GM12891 (cell line): ENCODE data around the gene RAB3B.
A peak's percentile ranks its signal among the peaks of the same experiment; 100 is the strongest.

Experiments
- DNase-seq: peaks from one replicate; pipeline ENCODE4 v3.0.0; 2011; ENCODE audit warnings: low spot score; ENCODE audit not compliant: insufficient read length
- FAIRE-seq: peaks from 2 replicates; lab custom pipeline; 2011; peaks lifted over from hg19 to GRCh38; lab: Jason Lieb, UNC
- PAX5 ChIP-seq: IDR thresholded peaks from 2 replicates; pipeline ENCODE4 v1.6.1; 2011; ENCODE audit warnings: low read length, moderate library complexity, mild to moderate bottlenecking; ENCODE audit not compliant: insufficient read depth, severe bottlenecking
- POLR2A ChIP-seq: IDR thresholded peaks from 2 replicates; pipeline ENCODE4 v1.6.1; 2011; ENCODE audit warnings: low read depth, low read length, control low read depth
- POLR2AphosphoS5 ChIP-seq: IDR thresholded peaks from 2 replicates; pipeline ENCODE4 v1.6.1; 2011; ENCODE audit warnings: low read depth, low read length, control low read depth
- POU2F2 ChIP-seq: IDR thresholded peaks from 2 replicates; pipeline ENCODE4 v1.6.1; 2011; ENCODE audit warnings: low read depth, mild to moderate bottlenecking, control low read depth, low read length, moderate library complexity
- SPI1 ChIP-seq: IDR thresholded peaks from 2 replicates; pipeline ENCODE4 v1.6.1; 2011; ENCODE audit warnings: low read depth, low read length, control low read depth
- TAF1 ChIP-seq: IDR thresholded peaks from 2 replicates; pipeline ENCODE4 v1.6.1; 2011; ENCODE audit warnings: low read depth, low read length, control low read depth

The RAB3B gene

DNA sequence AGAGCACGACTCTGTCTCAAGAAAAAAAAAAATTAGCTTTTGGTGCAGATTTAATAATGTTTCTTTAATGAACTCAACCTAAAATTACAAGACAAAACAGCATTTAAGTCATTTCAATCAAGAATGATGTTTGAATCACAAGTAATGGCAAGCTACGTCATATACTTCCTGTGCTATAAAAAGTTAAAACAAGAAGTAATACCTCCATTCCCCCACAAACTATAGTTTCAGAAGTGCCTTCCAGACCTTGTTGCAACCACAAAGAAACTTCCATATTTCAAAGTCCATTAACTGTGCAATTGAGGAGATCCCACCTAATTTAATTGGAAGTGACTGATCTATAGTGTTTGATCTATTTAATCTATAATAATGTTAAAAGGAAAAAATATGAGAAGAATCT lies 127.1 kb downstream of the RAB3B start:
- no peak for TF ChIP-seq TAF1
- no peak for TF ChIP-seq SPI1
- TF ChIP-seq POU2F2 = no peak
- no peak for TF ChIP-seq POLR2AphosphoS5
- TF ChIP-seq POLR2A = no peak
- TF ChIP-seq PAX5 = peak; percentile 32
- DNase-seq (no peak), FAIRE-seq (peak; percentile 72)

DNA sequence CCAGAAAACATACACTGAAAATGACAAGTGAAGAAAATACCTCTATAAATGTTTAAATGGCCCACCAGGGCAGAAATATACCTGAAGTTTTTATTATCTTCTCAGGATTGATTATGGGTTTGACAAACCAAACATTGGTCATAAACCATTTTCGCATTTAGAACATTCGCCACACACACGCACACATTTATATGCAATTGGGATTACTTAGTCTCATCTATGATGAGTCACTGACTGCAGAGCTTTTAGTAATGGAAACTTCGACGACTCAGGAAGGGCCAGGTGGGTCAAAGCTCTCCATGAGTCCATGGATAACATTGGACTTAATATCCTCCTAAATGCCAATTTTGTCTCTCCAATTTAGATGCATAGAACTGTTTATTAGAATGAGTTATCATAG lies 128.8 kb downstream of the RAB3B start:
- TF ChIP-seq SPI1 (no peak), POLR2AphosphoS5 (no peak), POU2F2 (no peak), PAX5 (no peak), POLR2A (no peak), TAF1 (no peak)
- FAIRE-seq (no peak), DNase-seq (no peak)

DNA sequence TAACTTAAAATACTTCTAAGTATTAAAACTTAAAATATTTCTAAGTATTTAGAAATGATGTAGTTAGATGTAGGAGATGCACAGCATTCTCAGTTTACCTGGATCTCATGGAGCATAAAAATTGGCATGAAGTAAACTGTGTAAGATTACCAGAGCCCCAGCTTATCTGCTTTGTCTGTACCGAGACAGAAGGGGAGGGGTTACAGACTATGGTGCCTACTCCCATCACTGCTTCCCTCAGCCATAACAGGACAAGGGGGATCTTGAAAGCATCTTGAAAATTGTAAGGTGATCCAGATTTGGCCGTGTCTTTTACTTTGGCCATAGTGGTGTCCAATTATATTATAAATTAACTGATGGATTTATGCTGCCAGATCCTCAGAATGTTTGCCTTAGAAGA lies 130.8 kb downstream of the RAB3B start:
- FAIRE-seq (no peak), DNase-seq (no peak)
- no peak for TF ChIP-seq POU2F2
- no peak for TF ChIP-seq TAF1
- TF ChIP-seq PAX5 = no peak
- TF ChIP-seq POLR2AphosphoS5 = no peak
- TF ChIP-seq POLR2A = no peak
- TF ChIP-seq SPI1 = no peak

DNA sequence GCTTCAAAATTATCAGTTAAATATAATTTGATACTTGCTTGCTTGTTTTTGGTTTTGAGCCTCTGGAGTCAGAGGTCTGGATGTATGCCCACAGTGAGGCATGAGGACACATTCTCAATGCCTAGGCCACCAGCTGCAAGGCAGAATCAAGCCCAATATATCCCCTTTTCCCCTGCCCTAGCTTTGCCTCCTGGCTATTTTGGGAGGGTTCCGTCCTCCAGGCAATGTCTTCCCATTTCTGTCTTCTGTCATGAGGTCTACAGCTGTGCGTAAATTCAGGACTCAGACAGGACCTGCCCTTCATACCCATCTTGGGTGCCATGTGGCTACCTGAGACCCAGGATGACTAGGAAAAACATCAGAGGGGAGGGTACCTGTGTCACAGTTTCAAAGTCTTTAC lies 131.2 kb downstream of the RAB3B start:
- DNase-seq (no peak), FAIRE-seq (no peak)
- no peak for TF ChIP-seq POU2F2
- TF ChIP-seq TAF1 = no peak
- no peak for TF ChIP-seq POLR2A
- no peak for TF ChIP-seq SPI1
- no peak for TF ChIP-seq PAX5
- no peak for TF ChIP-seq POLR2AphosphoS5

DNA sequence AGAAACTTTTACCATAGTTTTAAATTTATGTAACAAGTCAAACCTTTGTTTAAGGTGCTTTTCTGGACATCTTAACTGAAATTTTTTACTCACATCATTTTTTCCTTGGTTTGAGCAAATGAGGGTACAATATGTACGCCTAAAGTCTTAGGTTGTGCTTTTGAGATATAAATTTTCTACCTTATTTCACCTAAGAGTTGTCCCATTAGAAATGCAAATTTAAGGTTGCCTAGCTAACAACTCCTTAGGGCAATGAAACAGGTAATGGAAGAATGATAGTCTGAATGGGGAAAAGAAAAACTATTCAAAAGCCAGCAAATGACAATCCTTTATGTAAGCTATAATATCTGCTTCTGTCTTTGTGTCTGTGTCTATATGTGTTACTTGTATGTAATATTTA lies 131.6 kb downstream of the RAB3B start:
- no peak for TF ChIP-seq POLR2AphosphoS5
- no peak for TF ChIP-seq POU2F2
- DNase-seq (no peak), FAIRE-seq (no peak)
